DMS53 treated with DMSO at 0.1 percent for 48 hours (cell line): ENCODE measurements around the gene RBL1.
A peak's percentile ranks its signal among the peaks of the same experiment; 100 is the strongest.
"Not testable (repeated sequence)": the region's sequence is repeated elsewhere in the genome, so short reads cannot be mapped to it uniquely, and the experiment has no call there.

Source experiments
- DNase-seq: peaks from one replicate; lab custom pipeline; 2025; ENCODE audit not compliant: unreplicated experiment; lab: John Stamatoyannopoulos, UW

Gene RBL1, protein sequence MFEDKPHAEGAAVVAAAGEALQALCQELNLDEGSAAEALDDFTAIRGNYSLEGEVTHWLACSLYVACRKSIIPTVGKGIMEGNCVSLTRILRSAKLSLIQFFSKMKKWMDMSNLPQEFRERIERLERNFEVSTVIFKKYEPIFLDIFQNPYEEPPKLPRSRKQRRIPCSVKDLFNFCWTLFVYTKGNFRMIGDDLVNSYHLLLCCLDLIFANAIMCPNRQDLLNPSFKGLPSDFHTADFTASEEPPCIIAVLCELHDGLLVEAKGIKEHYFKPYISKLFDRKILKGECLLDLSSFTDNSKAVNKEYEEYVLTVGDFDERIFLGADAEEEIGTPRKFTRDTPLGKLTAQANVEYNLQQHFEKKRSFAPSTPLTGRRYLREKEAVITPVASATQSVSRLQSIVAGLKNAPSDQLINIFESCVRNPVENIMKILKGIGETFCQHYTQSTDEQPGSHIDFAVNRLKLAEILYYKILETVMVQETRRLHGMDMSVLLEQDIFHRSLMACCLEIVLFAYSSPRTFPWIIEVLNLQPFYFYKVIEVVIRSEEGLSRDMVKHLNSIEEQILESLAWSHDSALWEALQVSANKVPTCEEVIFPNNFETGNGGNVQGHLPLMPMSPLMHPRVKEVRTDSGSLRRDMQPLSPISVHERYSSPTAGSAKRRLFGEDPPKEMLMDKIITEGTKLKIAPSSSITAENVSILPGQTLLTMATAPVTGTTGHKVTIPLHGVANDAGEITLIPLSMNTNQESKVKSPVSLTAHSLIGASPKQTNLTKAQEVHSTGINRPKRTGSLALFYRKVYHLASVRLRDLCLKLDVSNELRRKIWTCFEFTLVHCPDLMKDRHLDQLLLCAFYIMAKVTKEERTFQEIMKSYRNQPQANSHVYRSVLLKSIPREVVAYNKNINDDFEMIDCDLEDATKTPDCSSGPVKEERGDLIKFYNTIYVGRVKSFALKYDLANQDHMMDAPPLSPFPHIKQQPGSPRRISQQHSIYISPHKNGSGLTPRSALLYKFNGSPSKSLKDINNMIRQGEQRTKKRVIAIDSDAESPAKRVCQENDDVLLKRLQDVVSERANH

DNA sequence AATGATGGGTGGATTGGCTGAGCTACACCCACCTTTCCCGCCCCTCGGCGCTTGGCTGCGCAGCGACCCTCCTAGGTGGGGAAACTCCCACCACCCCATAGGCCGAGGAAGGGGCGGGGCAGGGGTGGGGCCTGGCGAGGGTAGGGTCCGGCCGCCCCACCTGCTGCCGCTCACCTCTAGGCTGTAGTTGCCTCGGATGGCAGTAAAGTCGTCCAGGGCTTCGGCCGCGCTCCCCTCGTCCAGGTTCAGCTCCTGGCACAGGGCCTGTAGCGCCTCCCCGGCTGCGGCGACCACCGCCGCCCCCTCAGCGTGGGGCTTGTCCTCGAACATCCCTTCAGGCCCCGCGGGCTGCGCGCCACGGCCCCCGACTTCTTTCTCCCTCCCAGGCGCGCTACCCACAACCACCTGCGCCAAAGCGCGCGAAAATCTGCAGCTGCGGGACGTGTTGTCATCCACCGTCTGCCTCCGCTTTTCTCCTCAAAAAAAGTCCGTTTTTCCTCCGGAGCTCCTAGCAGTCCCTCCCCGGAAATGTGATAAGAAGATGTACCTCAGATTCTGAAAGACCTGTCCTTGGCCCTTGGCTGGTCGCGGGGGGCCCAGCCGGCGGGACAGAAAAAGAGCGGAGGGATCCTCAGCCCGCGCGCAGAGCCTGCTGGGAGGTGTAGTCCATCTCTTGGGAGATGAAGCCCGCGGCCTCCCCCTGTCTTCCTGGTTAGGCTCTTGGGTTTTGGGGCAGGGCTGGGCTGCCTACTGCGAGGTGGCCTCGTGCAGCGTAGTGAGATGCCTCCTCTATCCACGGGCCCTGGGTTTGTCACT, at the start of gene RBL1:
Gene RBL1 (minus strand): TSS at position 399 of the 816 bp plus-strand sequence. CDS start 69 bp downstream, at position 330.
- peak; percentile 74 for DNase-seq

DNA sequence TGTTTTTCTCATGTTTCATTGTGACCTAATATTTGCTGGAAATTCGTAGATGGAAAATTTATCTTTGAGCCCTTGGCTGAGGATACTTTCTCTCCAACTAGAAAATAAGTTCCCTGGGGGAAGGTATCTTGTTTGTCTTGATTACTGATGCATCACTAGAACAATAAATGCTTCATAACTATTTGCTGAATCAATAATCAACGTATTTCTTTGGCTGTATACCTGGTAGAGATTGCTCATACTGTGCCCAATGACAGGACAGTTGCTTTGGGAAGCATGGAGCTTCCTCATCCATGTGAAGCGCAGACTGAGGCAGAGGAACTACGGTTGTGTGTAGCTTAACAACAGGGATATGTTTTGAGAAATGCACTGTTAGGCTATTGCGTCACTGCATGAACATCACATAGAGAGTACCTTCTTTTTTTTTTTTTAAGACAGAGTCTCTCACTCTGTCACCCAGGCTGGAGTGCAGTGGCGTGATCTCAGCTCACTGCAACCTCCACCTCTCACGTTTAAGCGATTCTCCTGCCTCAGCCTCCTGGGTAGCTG, 49.1 kb upstream of the RBL1 start:
- DNase-seq = no peak

DNA sequence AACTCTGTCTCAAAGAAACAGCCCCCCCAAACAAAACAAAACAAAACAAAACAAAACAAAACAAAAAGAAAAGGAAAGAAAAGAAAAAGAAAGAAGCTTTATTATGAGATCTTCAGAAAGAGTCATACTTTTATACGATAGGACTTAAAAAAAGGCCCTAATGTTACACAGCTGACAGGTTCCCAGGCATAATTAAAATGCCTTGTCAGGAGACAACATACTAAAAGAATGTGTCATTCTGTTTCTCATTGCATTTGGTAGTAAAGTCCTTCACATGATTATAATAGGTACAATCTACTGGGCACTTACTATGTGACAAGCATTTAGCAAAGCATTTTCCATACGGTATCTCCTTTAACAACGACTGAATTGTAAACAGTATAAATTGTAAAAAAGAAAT, 46.9 kb upstream of the RBL1 start:
- no peak for DNase-seq

DNA sequence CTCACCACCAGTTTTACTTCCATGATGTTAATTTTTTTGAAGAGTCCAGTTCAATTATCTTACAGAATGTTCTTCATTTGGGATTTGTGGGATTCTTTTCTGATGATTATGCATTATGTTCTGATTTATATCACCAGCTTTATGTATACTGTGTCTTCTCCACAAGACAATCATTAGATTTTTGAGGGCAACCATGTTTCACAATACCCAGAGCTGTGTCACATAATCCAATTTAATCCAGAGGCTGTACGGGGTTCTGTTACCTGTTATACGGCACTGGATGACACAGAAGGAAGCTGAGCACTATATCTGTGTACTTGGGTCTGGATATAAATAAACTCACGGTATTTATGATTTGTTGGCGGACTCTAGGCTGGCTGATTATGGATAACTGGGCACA, 41.8 kb upstream of the RBL1 start:
- DNase-seq = no peak

DNA sequence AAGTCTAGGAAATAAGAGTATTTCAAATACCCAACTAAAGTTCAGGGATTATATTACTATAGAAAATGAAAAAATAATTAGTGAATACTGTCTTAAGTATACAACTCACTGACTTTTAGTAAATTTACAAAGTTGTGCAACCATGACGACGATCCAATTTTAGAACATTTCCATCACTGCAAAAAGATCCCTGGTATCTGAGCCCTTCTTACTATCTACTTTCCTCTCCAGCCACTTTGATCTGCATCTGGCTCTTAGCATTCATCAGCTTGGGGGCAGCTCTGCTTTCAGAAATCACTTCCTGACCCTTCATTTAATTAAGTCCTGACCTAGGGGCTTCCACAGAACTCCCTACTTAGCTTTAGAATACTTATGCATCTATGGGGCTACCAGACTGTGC, 38.2 kb upstream of the RBL1 start:
- no peak for DNase-seq

DNA sequence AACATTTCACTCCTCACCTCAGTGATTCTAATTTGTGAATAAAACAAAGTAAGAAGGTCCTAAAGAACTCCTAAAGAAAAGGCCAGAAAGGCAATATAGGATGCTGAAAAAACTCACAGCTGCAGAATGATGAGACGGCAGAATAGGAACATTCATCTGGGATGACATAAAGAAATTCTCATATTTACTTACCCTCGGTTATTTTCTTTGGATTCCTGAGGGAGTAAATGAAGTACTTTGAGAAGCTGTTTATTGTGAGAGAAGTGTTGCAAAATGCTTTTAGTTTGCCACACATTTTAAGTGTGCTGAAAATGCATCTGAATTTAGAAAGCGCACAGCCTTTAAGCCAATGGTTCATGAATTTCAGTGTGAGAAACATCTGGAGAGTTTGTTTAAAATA, 35.7 kb upstream of the RBL1 start:
- DNase-seq = no peak

DNA sequence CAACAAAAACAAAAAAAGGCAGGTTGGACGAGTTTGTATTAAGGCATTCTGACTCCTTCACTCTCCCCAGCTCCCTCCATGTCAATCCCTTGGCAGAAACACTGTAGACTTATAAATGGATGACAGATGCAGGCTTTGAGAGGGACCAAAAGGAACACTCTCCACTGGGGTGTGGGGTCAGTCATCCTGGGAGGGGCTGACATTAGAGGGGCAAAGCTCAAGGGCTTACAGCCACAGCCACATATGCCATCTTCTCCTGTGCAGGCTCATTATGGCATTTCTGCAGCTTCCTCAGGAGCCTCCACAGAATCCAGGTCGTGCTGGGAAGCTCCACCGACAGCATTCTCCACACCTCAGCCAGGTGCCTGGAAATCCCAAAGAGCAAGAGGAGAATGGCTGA, 33.0 kb upstream of the RBL1 start:
- DNase-seq = no peak

DNA sequence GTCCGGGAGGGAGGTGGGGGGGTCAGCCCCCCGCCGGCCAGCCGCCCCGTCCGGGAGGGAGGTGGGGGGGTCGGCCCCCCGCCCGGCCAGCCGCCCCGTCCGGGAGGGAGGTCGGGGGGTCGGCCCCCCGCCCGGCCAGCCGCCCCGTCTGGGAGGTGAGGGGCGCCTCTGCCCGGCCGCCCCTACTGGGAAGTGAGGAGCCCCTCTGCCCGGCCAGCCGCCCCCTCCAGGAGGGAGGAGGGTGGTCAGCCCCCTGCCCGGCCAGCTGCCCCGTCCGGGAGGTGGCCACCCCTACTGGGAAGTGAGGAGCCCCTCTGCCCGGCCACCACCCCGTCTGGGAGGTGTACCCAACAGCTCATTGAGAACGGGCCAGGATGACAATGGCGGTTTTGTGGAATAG, 30.5 kb upstream of the RBL1 start:
- DNase-seq = not testable (repeated sequence)

DNA sequence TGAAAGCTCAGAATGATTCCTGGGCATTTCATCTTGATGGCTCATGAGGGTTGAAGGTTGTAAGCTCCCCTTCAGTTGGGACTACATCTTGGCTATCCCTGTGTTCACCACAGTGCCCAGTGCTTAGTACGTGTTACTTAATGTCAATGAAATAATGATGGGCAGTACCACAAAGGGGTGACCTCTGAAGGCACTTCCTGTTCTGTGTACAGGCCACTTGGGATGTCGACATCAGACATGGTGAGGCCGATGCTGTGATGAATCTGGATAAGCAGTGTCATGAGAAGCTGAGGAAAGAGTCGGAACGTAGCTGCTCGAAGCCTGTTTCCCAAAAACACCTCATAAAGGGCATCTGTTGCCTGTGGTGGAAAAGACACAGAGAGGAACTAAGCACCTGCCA, 27.6 kb upstream of the RBL1 start:
- DNase-seq = no peak

DNA sequence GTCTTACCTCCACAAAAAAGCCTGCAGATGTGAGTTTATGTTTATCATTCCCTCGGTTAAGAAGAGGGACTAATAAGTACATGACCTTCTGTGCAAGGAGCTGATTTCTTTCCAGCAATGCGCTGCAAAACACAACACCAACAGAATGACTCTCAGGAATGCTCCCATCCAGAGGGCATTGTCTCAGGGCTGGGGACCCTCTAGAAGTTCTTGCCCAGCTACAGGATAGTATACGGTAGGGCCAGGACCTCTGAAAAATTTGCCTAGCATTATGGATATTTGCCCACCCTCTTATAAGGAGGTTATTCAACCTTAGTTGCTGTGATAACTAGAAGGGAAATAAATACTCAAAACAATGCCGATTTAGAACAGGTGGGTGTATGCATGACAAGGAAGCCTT, 24.7 kb upstream of the RBL1 start:
- no peak for DNase-seq

DNA sequence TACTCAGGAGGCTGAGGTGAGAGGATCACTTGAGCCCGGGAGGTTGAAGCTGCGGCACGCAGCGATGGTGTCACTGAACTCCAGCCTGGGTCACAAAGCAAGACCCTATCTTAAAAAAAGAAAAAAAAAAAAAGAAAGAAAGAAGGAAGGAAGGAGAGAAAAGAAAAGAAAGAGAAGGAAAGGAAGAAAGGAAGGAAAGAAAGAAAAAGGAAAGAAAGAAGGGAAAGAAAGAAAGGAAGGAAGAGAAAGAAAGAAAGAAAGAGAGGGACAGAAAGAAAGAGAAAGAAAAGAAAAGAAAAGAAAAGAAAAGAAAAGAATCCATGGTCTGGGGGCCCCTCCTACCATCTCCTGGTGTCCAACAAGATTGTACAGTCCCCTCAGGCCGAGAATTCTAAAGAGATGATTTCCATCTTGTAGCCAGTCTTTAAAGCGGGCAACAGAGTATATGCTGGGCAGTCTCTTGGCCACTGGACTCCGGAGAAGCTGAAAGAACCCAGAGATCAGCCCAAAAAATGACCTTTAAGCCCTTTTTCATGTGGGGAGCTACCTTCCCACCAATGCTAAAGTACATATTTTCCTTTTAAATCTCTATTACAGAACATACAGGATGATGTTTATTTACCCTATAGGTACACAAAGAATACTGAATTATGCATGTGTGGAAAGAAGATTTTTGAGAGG, 23.7 kb upstream of the RBL1 start:
- DNase-seq = no peak

DNA sequence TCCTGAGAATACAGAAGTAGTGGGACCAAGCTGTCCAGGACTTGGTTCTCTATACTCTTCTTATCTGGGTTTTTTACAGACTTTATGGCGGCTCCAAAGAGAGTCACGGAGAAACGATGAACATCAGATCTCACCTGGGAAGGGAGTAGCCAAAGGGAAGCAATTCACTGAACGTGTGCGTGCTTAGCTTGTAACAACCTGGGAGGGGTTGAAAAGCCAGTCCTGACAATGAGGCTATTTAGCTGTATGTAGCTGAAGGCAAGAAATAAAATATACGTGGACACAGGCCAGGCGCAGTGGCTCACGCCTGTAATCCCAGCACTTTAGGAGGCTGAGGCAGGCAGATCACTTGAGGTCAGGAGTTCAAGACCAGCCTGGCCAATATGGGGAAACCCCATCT, 18.2 kb upstream of the RBL1 start:
- DNase-seq = no peak

DNA sequence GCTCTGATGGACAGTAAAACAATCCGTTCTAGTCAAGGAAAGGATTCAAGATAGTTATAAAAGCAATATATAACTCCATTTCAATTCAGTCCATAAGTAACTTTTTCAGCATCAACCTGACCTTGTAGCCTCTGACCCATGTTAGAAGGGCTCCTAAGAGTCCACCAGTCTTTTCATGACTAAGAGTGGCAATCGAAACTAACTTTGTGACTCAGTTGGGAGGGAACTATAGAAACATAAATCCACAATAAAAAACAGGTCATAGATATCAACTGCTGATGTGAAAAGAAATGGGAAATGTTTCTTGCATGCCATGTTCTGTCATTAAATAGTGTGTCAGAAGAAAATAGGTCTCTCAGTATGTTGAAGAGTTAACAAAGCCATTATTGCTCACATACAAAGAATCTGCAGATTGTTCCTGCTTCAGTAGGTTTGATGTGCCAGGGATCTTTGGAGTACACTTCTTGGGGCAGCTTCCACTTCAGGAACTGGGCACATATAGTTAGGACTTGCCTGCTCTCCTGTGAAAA, 16.2 kb upstream of the RBL1 start:
- DNase-seq = no peak

DNA sequence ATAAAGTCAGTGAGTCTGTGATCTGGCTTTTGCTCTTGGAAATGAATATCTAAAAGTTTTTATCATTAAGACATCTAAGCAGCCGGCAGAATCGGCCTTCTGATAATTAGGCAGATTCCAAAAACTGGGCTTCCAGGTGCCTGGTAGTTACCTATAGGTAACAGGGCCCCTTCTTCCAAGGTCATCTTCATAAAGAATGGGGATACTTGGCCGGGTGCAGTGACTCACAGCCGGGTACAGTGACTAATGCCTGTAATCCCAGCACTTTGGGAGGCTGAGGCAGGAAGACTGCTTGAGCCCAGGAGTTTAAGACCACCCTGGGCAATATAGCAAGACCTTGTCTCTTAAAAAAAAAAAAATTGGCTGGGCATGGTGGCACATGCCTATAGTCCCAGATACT, 12.9 kb upstream of the RBL1 start:
- no peak for DNase-seq

DNA sequence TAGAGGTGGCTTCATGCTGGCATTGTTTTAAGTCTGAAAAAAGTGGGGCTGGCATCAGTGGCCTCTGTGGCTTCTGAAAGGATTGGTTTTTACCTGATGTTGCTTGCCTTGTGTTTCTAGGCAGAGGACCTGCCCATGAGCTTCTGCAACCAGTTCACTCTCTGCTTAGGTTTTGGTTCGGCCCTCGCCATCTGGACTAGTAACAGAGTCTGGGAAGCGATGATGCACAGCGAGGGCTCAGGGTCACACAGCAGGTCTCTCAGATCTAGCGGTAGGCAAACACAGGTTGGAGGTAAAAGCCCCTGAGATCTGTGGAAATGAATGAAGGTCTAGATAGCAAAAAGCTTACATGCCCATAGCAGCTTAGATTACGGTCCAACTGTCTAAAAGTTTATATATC, 6.8 kb upstream of the RBL1 start:
- no peak for DNase-seq

DNA sequence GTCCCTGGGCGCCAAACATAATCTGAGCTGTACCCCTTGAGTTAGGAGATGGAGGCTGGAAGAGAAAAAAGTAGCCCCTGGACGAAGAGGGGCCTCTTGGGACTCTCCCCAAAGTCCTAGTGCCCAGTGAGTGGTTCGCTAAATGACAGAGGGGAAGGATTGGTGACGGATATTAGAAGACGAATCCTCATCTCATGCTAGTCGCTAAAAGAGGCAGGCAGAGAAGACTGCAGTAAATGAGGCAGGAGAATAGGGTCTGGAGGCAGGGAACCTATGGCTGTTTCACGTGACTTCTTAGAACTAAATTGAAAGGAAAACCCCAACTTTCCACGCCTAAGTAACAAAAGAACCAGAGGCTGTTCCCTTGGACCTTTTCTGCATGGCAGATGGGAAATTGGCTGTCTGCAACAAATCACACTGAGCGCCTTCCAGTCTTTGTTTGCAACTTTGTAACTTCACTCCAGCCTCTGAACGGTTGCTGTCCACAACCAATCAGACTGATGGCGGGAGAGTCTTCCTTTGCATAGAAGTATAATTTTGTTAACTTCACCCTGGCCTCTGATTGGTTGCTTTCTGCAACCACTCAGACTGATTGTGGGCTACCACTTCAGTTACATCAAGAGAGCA, 731 bp upstream of the RBL1 start:
- no peak for DNase-seq

DNA sequence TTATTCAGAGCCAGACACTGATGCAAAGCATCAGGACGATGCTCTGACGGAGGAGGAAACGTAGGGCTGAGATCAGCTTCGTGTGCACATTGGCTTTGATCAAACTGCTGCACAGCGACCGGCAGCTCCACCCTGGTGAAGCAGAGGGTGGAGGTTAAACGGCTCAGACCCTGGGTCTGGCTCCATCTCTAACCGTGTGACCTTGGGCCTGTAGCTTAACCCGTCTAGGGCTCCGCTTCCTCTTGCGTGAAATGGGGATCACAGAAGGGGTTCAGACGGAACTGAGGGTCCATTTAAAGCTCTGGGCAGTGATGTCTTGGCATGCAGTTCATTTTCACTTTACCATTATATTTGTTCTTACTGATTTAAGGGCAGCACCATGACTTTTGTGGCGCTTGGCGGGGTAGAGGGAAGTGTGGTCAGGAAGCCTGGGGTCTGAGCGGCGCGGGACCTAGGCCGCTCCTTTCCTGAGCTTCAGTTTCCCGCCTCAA, 644 bp downstream of the RBL1 start:
- DNase-seq = no peak

DNA sequence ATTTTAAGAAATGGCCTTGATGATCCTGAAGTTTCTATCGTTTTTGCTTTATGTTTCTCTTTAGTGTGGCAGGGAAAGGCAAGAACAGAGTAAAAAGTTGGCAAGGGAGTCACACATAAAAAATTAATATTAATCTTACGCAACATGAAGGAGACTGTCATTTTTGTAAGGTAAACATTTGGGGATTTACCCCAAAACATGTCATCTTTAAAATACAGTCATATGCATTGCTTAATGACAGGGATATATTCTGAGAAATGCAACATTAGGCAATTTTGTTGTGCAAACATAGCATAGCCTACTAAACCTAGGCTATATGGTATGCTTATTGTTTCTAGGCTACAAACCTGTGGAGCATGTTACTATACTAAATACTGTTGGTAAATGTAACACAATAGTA, 5.4 kb downstream of the RBL1 start:
- DNase-seq = no peak

DNA sequence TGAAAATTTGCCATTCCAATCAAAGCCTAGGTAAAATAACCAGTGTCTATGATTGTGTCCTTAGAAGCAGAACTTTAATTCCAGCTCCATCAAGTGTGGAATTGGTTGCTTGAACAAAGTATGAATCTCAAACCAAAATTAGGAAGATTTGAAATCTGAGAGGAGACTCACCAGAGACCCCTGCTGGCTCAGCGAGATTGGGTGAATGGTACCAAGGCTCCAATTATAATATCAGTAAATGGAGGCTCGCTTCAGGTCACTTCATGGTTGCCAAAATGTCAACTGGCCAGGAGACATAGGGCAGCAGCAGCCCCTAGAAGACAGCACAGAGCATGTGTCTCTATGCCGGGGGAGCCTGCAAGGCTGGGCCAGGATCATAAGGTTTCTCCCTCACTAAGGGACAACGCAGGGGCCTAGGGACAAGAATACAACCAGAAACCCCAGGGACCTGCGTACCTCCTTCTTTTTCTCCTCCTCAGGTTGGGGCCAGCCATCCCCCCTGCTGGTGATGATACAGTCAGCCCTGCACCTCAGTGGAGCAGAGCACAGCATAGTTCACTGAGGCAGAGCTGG, 14.0 kb downstream of the RBL1 start:
- no peak for DNase-seq
